Amniotic stem cell (primary cell): Measurements from ENCODE around the gene IMPDH1.

ENCODE experiments used
- DNase-seq: peaks from one replicate; lab custom pipeline; 2025; lab: John Stamatoyannopoulos, UW

IMPDH1 gene

GRCh38 chr7:128405471-128406313, 4.1 kb downstream of the IMPDH1 start:
- no peak for DNase-seq

DNA sequence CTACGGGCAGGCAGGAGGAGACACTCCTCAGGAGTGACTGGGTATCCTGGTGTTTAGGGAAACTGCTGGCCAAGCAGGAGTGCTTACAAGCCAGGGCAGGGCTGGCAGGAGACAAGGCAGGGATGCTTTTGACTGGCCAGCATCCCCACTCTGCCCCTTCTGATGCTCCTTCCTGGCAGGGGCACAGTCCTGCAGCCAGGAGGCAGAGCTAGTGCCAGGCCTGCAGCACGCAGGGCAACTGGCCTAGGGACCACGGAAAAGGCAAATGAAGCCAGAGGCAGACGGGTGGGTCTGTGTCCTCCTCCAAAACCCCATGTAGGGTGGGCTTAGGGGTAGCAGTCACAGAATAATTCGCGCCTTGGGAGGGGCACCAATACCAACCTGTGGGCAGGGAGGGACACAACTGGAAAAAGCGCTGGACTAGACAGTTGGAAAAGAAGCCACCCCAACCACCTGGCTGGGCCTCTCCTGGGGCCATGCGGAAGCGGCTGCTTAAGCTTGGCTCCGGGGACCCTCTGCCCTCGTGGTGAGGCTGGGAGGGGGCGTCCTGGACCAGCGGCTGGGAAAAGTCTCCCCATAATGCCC, 4.8 kb downstream of the IMPDH1 start:
- no peak for DNase-seq

- no peak for DNase-seq
Observed at GRCh38 chr7:128404143-128404681, 5.6 kb downstream of the IMPDH1 start.

GRCh38 chr7:128403676-128404075, 6.1 kb downstream of the IMPDH1 start:
- no peak for DNase-seq

DNA sequence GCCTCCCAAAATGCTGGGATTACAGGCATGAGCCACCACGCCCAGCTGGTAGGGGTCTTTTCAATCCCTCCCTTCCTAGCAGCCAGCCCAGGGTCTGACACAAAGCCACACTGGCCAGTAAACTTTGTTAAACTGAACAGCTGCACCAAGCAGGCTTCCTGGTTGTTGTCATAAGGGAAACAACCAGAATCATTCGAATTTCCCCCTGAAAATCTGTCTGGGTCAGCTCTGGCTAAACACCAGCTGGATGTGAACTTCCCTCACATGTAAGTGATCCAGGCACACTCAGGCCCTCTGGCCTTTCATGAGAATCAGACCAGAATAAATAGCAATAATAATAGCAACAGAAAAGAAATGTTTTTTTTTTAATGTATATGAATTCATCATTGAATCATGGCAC, 7.4 kb downstream of the IMPDH1 start:
- no peak for DNase-seq

- DNase-seq: no peak
Observed at GRCh38 chr7:128400566-128400965, 9.2 kb downstream of the IMPDH1 start.

DNA sequence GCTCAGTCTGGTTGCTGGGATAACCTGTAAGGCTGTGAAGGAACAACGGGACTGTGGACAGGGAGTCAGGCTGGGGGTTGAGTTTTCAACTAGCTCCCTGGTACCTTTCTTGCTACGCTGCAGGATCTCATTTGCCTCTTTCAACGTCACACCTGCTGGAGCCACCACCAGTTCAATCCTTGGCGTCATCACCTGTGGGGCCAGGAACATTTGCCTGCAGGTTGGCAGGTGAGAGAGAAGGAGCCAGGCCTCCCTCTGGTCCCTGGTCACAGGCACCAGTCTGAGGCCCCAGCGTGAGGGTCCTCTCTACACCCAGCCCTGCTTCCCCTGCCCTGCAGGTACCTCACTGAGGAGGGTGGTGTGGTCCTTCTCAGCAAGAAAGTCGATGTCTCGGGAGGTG, 9.8 kb downstream of the IMPDH1 start:
- no peak for DNase-seq

DNA sequence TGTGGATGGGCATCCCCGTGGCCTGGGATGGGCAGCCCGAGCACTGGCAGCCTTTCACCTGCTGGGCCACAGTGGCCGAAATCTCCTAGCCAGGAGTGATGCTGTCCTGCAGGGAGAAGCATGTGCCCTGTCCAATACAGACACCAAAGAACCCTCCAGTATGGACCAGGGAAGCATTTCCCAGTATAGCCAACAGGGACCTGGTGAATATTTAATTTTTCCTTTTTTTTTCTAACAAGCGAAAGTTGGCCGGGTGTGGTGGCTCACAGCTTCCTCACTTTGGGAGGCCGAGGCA, 11.0 kb downstream of the IMPDH1 start:
- no peak for DNase-seq

DNA sequence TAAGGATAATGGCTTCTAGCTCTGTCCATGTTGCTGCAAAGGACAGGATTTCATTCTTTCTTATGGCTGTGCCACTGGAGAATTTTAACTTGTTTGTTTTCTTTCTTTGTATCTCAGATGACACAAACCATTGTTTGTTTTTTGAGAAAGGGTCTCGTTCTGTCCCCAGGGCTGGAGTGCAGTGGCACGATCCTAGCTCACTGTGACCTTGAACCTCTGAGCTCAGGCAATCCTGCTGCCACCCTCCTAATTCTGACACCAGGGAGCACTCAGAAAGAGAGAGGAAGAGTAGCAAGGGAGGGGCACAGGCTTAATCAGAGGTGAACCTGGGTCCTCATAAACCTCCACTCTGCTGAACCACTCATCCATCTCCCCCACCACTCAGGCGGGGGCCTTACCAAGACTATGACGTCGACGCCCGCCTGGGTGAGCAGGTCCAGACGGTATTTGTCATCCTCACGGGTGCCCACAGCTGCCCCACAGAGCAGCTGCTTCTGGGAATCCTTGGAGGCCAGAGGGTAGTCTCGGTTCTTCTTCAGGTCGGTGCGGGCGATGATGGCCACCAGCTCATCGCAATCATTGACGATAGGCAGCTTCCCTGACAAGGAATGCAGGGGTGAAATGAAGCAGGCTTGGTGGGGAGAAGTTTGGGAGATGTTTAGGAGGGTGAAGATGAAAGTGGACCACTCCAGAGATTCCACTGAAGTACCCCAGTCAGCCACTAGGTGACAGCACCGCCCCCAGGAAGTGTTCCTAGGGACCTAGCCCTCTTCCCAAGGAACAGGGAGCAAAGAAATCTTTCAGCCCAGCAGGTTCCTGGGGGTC, 11.6 kb downstream of the IMPDH1 start:
- no peak for DNase-seq

DNA sequence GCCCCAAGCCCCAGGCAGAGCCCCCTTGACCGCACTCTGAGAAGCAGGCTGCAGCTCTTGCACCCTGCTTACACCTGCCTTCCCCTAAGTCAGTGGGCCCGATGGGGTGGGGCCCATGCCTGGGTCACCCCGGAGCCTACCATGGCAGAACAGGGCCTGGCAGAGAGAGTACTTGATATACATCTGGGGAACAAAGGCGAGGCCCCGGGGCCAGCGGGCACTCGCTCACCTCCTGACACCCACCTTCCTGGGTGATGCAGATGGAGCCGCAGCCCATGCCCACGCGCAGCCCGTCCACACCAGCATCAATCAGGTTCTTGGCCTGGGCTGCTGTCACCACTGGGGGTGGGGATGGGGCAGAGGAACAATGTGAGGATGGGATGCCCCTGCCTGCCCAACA, 13.4 kb downstream of the IMPDH1 start:
- DNase-seq: no peak

- no peak for DNase-seq
Observed at GRCh38 chr7:128395748-128396147, 14.0 kb downstream of the IMPDH1 start.

DNA sequence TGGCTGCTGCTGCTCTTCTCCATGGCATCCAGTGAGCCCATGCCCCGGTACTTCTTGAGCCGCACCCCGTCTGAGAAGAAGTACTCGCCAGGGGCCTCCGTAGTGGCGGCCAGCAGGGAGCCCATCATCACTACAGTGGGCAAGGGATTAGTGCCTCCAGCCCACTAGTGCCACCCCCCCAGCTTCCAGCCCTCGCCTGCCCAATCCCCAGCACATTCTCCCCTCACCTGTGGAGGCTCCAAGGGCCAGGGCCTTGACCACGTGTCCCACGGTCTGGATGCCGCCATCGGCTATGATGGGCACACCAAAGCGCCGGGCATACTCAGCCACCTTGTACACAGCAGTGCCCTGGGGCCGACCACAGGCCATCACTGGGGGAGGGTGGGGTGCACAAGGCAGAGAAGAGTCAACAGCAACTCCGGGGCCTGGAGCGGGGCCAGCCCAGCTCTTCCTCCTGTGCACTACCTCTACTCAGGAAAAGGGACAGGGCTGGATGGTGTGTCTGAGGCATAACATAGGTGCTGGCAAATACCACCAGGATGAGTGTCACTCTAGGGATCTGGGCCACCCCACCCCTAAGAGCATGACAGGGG, 14.8 kb downstream of the IMPDH1 start:
- DNase-seq: no peak

- no peak for DNase-seq
Observed at GRCh38 chr7:128393526-128394330, 16.1 kb downstream of the IMPDH1 start.

DNA sequence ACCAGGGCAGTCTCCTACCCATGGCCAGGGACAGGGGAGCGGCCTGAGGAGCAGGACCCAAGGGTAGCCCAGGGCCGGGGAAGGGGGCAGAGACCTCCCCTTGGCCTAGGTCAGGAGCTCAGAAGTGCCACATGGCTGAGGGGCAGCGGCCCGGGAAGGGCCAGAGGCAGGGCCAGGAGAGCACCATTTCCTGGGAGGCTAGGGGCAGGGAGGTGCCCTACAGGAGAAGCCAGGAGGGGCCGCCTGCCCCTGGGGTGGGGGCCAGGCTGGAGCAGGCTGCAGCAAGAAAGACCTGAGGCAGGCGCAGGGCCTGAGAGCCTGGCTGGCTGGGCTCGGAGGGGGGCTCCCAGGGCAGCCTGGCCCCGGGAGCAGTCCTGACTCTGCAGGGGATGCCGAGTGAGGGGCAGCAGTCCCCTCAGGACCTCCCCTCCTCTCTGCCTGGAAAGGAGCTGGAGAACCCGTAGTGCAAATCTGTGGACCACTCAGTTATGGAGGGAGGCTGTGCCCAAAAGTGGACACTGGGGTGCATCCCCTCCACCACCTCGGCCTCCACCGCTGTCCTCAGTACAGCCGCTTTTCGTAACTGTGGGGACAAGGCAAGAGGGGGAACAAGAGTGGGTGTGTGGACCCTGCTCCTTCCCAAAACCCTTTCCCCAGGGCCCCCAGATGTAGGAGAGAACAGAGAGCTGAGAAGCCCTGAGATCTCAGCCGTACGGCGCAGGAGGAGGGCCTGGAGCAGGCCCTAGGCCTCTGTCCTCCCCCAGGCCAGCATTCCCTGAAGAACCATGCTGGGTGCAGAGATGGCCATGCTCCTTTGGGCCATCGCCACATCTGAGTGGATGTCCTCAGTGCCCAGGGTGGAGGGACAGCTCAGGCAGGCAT, 17.1 kb downstream of the IMPDH1 start:
- no peak for DNase-seq

DNA sequence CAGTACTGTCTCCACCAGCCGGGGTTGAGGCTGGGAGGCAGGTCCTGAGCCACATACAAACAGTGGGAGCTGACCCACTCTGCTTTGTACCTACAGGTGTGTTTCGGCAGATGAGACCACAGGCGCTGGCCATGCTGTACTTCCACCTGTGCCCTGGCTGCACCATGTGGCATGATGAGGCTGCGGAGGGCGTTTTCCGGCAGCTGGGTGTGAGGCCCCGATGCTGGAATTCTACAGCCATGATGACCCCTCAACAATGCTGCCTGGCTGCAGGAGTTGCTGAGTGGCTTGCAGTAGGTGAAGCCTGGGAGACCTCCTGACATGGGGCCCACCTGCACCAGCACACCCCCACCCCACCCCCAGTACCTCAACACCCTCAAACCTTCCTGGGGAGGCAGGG, 18.0 kb downstream of the IMPDH1 start:
- DNase-seq: no peak

- DNase-seq: no peak
Observed at GRCh38 chr7:128390871-128391565, 18.8 kb downstream of the IMPDH1 start.

- no peak for DNase-seq
Observed at GRCh38 chr7:128389618-128390329, 20.0 kb downstream of the IMPDH1 start.

DNA sequence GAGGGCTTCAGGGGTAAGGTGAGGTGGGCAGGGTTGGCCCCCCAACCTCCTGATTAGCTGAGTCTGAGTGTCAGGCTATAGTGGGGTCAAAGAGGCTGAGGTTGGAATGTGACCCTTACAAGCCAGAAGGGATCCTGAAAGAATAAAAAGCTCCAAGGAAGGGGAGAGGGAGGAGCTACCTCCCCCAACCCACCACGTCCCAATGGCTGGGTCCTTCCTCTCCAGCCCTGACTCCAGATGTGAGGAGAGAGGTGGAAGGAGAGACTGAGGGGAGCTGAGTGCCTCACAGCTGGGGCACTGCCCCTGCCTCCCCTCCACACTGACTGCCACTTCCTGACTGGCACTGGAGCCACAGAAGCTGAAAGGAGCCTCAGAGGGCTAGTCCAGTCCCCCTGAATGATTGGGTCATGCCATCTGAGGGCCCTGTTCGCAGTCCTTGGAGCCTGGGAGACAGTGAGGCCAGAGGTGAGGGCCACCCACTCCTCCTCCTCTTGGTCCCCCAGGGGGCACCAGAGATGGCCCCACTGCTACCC, 20.6 kb downstream of the IMPDH1 start:
- DNase-seq: no peak

GRCh38 chr7:128388145-128388485, 21.7 kb downstream of the IMPDH1 start:
- no peak for DNase-seq
